Neural cell (in vitro differentiated cells): Measurements from ENCODE around the gene C16orf54.
"Not testable (repeated sequence)": the region's sequence is repeated elsewhere in the genome, so short reads cannot be mapped to it uniquely, and the experiment has no call there.

Experiments used
- EP300 ChIP-seq: fragments of 450-650 bp; conservative IDR thresholded peaks from 2 replicates; pipeline ENCODE4 v1.6.1; 2014; ENCODE audit warnings: antibody characterized with exemption, mild to moderate bottlenecking, moderate library complexity; ENCODE audit not compliant: poor library complexity, severe bottlenecking
- EZH2 ChIP-seq: fragments of 200-600, 300-800 bp; shearing (Covaris generic), sonication (generic); IDR thresholded peaks from 2 replicates; pipeline ENCODE4 v1.6.1; 2014; ENCODE audit warnings: antibody characterized with exemption, low read length, borderline replicate concordance, mild to moderate bottlenecking; ENCODE audit not compliant: insufficient read depth, poor library complexity, severe bottlenecking
- POLR2AphosphoS5 ChIP-seq: IDR thresholded peaks from 2 replicates; pipeline ENCODE4 v1.6.1; 2012
- TAF1 ChIP-seq: IDR thresholded peaks from 2 replicates; pipeline ENCODE4 v1.6.1; 2012; ENCODE audit warnings: low read depth
- TF ChIP-seq, protein P1 (sequence below): IDR thresholded peaks from 2 replicates; pipeline ENCODE4 v1.6.1; 2012; ENCODE audit warnings: borderline replicate concordance
- TF ChIP-seq, protein P2 (sequence below): fragments of 450-650 bp; IDR thresholded peaks from 2 replicates; pipeline ENCODE4 v1.5.1; 2014; ENCODE audit warnings: antibody characterized with exemption, mild to moderate bottlenecking, moderate library complexity; ENCODE audit not compliant: poor library complexity, severe bottlenecking

DNA sequence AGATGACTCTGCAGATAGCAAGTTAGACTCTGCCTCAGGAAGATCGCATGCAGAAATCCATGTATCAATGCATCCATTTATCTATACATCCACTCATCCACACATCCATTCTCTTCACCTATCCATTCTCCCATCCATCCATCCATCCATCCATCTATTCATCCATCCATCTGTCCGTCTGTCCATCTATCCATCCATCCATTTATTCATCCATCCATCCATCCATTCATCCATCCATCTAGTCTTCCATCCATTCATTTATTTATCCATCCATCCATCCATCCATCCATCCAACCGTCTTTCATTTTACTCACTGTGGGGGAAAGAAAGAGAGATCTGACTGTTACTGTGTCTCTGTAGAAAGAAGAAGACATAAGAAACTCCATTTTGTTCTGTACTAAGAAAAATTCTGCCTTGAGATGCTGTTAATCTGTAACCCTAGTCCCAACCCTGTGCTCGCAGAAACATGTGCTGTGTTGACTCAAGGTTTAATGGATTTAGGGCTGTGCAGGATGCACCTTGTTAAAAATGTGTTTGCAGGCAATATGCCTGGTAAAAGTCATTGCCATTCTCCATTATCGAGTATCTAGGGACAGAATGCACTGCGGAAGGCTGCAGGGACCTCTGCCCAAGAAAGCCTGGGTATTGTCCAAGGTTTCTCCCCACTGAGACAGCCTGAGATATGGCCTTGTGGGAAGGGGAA, 5.7 kb downstream of the C16orf54 start:
- not testable (repeated sequence) for TF ChIP-seq POLR2AphosphoS5, EZH2, TAF1, EP300
- TF ChIP-seq, protein P1, sequence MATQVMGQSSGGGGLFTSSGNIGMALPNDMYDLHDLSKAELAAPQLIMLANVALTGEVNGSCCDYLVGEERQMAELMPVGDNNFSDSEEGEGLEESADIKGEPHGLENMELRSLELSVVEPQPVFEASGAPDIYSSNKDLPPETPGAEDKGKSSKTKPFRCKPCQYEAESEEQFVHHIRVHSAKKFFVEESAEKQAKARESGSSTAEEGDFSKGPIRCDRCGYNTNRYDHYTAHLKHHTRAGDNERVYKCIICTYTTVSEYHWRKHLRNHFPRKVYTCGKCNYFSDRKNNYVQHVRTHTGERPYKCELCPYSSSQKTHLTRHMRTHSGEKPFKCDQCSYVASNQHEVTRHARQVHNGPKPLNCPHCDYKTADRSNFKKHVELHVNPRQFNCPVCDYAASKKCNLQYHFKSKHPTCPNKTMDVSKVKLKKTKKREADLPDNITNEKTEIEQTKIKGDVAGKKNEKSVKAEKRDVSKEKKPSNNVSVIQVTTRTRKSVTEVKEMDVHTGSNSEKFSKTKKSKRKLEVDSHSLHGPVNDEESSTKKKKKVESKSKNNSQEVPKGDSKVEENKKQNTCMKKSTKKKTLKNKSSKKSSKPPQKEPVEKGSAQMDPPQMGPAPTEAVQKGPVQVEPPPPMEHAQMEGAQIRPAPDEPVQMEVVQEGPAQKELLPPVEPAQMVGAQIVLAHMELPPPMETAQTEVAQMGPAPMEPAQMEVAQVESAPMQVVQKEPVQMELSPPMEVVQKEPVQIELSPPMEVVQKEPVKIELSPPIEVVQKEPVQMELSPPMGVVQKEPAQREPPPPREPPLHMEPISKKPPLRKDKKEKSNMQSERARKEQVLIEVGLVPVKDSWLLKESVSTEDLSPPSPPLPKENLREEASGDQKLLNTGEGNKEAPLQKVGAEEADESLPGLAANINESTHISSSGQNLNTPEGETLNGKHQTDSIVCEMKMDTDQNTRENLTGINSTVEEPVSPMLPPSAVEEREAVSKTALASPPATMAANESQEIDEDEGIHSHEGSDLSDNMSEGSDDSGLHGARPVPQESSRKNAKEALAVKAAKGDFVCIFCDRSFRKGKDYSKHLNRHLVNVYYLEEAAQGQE, result not testable (repeated sequence)
- TF ChIP-seq, protein P2, sequence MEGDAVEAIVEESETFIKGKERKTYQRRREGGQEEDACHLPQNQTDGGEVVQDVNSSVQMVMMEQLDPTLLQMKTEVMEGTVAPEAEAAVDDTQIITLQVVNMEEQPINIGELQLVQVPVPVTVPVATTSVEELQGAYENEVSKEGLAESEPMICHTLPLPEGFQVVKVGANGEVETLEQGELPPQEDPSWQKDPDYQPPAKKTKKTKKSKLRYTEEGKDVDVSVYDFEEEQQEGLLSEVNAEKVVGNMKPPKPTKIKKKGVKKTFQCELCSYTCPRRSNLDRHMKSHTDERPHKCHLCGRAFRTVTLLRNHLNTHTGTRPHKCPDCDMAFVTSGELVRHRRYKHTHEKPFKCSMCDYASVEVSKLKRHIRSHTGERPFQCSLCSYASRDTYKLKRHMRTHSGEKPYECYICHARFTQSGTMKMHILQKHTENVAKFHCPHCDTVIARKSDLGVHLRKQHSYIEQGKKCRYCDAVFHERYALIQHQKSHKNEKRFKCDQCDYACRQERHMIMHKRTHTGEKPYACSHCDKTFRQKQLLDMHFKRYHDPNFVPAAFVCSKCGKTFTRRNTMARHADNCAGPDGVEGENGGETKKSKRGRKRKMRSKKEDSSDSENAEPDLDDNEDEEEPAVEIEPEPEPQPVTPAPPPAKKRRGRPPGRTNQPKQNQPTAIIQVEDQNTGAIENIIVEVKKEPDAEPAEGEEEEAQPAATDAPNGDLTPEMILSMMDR, result not testable (repeated sequence)
